ENCODE measurements around the gene TPRG1.

Gene TPRG1

GRCh38 chr3:189360291-189360690 is 188.5 kb downstream of the TPRG1 start:
- TF ChIP-seq CTCF (IDR thresholded peaks at IDR 0.05; ENCODE audit: control extremely low read depth, extremely low read depth, low read depth, missing control alignments): no peak
- ChIA-PET CTCF (interaction anchor here (1.1 to 1.2 kb wide), 3 partner anchors 10 to 14 kb away, joined by 3 to 4 read pairs (median 3); no protein-coding TSS in a partner anchor), POLR2A (no interaction called here)
- DNase-seq (ENCODE audit: extremely low spot score): no peak

GRCh38 chr3:189361103-189361835 is 189.5 kb downstream of the TPRG1 start:
- ChIA-PET POLR2A (interaction anchor here (0.5 kb wide), 1 partner anchor 102 kb away, joined by 5 read pairs; no protein-coding TSS in a partner anchor), CTCF (interaction anchor here (0.8 to 1.6 kb wide), 6 partner anchors 11 to 588 kb away, joined by 3 read pairs; no protein-coding TSS in a partner anchor)
- no peak for DNase-seq (ENCODE audit: extremely low spot score)
- TF ChIP-seq CTCF (IDR thresholded peaks at IDR 0.05; ENCODE audit: control extremely low read depth, extremely low read depth, low read depth, missing control alignments): no peak

GRCh38 chr3:189363590-189364255 is 192.0 kb downstream of the TPRG1 start:
- no peak for TF ChIP-seq CTCF (IDR thresholded peaks at IDR 0.05; ENCODE audit: control extremely low read depth, extremely low read depth, low read depth, missing control alignments)
- ChIA-PET POLR2A (no interaction called here), CTCF (interaction anchor here (0.8 to 1.4 kb wide), 2 partner anchors 9 to 13 kb away, joined by 3 to 8 read pairs; no protein-coding TSS in a partner anchor)
- no peak for DNase-seq (ENCODE audit: extremely low spot score)

- no peak for TF ChIP-seq CTCF (IDR thresholded peaks at IDR 0.05; ENCODE audit: control extremely low read depth, extremely low read depth, low read depth, missing control alignments)
- ChIA-PET POLR2A (no interaction called here), CTCF (interaction anchor here (1.5 kb wide), 1 partner anchor 9 kb away, joined by 4 read pairs; no protein-coding TSS in a partner anchor)
- no peak for DNase-seq (ENCODE audit: extremely low spot score)
Observed at GRCh38 chr3:189365609-189366564, 194.1 kb downstream of the TPRG1 start.

- CTCF ChIA-PET: interaction anchor here (1.1 to 2.2 kb wide), 3 partner anchors 13 to 73 kb away, joined by 3 to 11 read pairs (median 4); no protein-coding TSS in a partner anchor
- no peak for DNase-seq (ENCODE audit: extremely low spot score)
- no peak for TF ChIP-seq CTCF (IDR thresholded peaks at IDR 0.05; ENCODE audit: control extremely low read depth, extremely low read depth, low read depth, missing control alignments)
- POLR2A ChIA-PET: no interaction called here
Observed at GRCh38 chr3:189368384-189368783, 196.6 kb downstream of the TPRG1 start.

- DNase-seq (ENCODE audit: extremely low spot score): no peak
- POLR2A ChIA-PET: no interaction called here
- CTCF ChIA-PET: interaction anchor here (0.8 to 2.2 kb wide), 6 partner anchors 9 to 72 kb away, joined by 3 to 11 read pairs (median 4); no protein-coding TSS in a partner anchor
- no peak for TF ChIP-seq CTCF (IDR thresholded peaks at IDR 0.05; ENCODE audit: control extremely low read depth, extremely low read depth, low read depth, missing control alignments)
Observed at GRCh38 chr3:189369636-189370035, 197.9 kb downstream of the TPRG1 start.
